HepG2 (cell line): ENCODE measurements around the gene SLC29A1. TPM values are rescaled to one million over a fixed set of nuclear protein-coding genes. Genes with fewer than 3 reads are reported as not detected.

Experiments used
- ARHGAP35 ChIP-seq: sonication (generic); formaldehyde crosslinking; IDR thresholded peaks from 2 replicates; pipeline ENCODE4 v1.9.0; 2022; ENCODE audit warnings: mild to moderate bottlenecking, inconsistent platforms, moderate library complexity, missing genetic modification reagents, borderline replicate concordance
- BCL6 ChIP-seq: IDR thresholded peaks from 2 replicates; pipeline ENCODE4 v1.6.1; 2016; ENCODE audit warnings: missing genetic modification reagents, missing compliant biosample characterization
- BORCS8-MEF2B ChIP-seq: sonication (generic); formaldehyde crosslinking; IDR thresholded peaks from 2 replicates; pipeline ENCODE4 v1.8.0; 2022; ENCODE audit warnings: mild to moderate bottlenecking, missing genetic modification reagents
- HNRNPK ChIP-seq: fragments of 200-400 bp; formaldehyde crosslinking; IDR thresholded peaks from 2 replicates; pipeline ENCODE4 v1.6.1; 2018; ENCODE audit warnings: low read length, low read depth, moderate library complexity, mild to moderate bottlenecking; ENCODE audit not compliant: poor library complexity, severe bottlenecking
- MBD4 ChIP-seq: IDR thresholded peaks from 2 replicates; pipeline ENCODE4 v1.6.1; 2012; ENCODE audit warnings: low read length, inconsistent platforms, borderline replicate concordance
- MIER2 ChIP-seq: IDR thresholded peaks from 2 replicates; pipeline ENCODE4 v1.6.1; 2016; ENCODE audit warnings: missing biosample characterization, missing genetic modification reagents
- MXI1 ChIP-seq: IDR thresholded peaks from 3 replicates; pipeline ENCODE4 v1.6.1; 2012; ENCODE audit warnings: low read depth, low read length, inconsistent platforms, borderline replicate concordance
- MYC ChIP-seq: sonication (generic); formaldehyde crosslinking; IDR thresholded peaks from 2 replicates; pipeline ENCODE4 v1.9.0; 2021; ENCODE audit warnings: missing genetic modification reagents, borderline replicate concordance
- NBN ChIP-seq: fragments of 450-650 bp; conservative IDR thresholded peaks from 2 replicates; pipeline ENCODE4 v1.6.1; 2017
- NCOA5 ChIP-seq: sonication (generic); formaldehyde crosslinking; IDR thresholded peaks from 2 replicates; pipeline ENCODE4 v1.4.0; 2020; ENCODE audit warnings: missing genetic modification reagents
- NFIC ChIP-seq: IDR thresholded peaks from 2 replicates; pipeline ENCODE4 v1.6.1; 2012; ENCODE audit warnings: mild to moderate bottlenecking, low read length, inconsistent platforms
- POLR2G ChIP-seq: fragments of 200-400 bp; formaldehyde crosslinking; IDR thresholded peaks from 2 replicates; pipeline ENCODE4 v1.6.1; 2018; ENCODE audit warnings: mild to moderate bottlenecking, low read depth, low read length, moderate library complexity
- RBM39 ChIP-seq: fragments of 200-400 bp; formaldehyde crosslinking; IDR thresholded peaks from one replicate; pipeline ENCODE4 v1.6.1; 2018; ENCODE audit warnings: antibody characterized with exemption, mild to moderate bottlenecking, low read depth, low read length; ENCODE audit not compliant: poor library complexity, severe bottlenecking
- RFX5 ChIP-seq: IDR thresholded peaks from 2 replicates; pipeline ENCODE4 v1.6.1; 2011; ENCODE audit warnings: low read depth, low read length, improper control_type of control experiment
- SALL1 ChIP-seq: sonication (generic); formaldehyde crosslinking; IDR thresholded peaks from 2 replicates; pipeline ENCODE4 v1.8.0; 2022; ENCODE audit warnings: mild to moderate bottlenecking, missing genetic modification reagents
- TCF7 ChIP-seq: sonication (generic); IDR thresholded peaks from 2 replicates; pipeline ENCODE4 v1.6.1; 2016; ENCODE audit warnings: antibody characterized with exemption, low read depth
- U2AF1 ChIP-seq: fragments of 200-400 bp; formaldehyde crosslinking; optimal IDR thresholded peaks from 2 replicates; pipeline ENCODE3; 2017; ENCODE audit warnings: mild to moderate bottlenecking, low read depth, low read length
- ZBTB8A ChIP-seq: sonication (generic); formaldehyde crosslinking; IDR thresholded peaks from 2 replicates; pipeline ENCODE4 v1.4.0; 2020; ENCODE audit warnings: mild to moderate bottlenecking, low read depth, missing genetic modification reagents, borderline replicate concordance
- ZFX ChIP-seq: sonication (generic); formaldehyde crosslinking; IDR thresholded peaks from 2 replicates; pipeline ENCODE4 v1.4.0; 2020; ENCODE audit warnings: mild to moderate bottlenecking, low read depth, missing genetic modification reagents, moderate library complexity
- ZNF17 ChIP-seq: sonication (generic); formaldehyde crosslinking; IDR thresholded peaks from 2 replicates; pipeline ENCODE4 v1.5.0; 2020; ENCODE audit warnings: mild to moderate bottlenecking, missing genetic modification reagents
- ZNF274 ChIP-seq: sonication (generic); formaldehyde crosslinking; IDR thresholded peaks from 2 replicates; pipeline ENCODE4 v1.5.1; 2020; ENCODE audit warnings: mild to moderate bottlenecking, missing genetic modification reagents
- ZNF33B ChIP-seq: sonication (generic); formaldehyde crosslinking; IDR thresholded peaks from 2 replicates; pipeline ENCODE4 v1.5.1; 2020; ENCODE audit warnings: mild to moderate bottlenecking, missing genetic modification reagents
- ZNF382 ChIP-seq: sonication (generic); formaldehyde crosslinking; IDR thresholded peaks from 2 replicates; pipeline ENCODE4 v1.5.0; 2020; ENCODE audit warnings: missing genetic modification reagents, mild to moderate bottlenecking, borderline replicate concordance
- ZNF530 ChIP-seq: sonication (generic); formaldehyde crosslinking; IDR thresholded peaks from 2 replicates; pipeline ENCODE4 v1.5.0; 2020; ENCODE audit warnings: low read depth, mild to moderate bottlenecking, missing genetic modification reagents
- ZNF567 ChIP-seq: sonication (generic); formaldehyde crosslinking; IDR thresholded peaks from 2 replicates; pipeline ENCODE4 v1.8.1; 2023; ENCODE audit warnings: mild to moderate bottlenecking, missing genetic modification reagents, borderline replicate concordance
- ZNF7 ChIP-seq: IDR thresholded peaks from 2 replicates; pipeline ENCODE4 v1.6.1; 2016; ENCODE audit warnings: missing biosample characterization, missing genetic modification reagents
- ZNF768 ChIP-seq: sonication (generic); formaldehyde crosslinking; IDR thresholded peaks from 2 replicates; pipeline ENCODE4 v1.4.0; 2020; ENCODE audit warnings: missing genetic modification reagents
- polyA plus RNA-seq, 8 experiments: library from polyadenylated mRNA; depleted of rRNA in 3 of 8; stranded (reverse) in 7 of 8; unstranded in 1 of 8; fragments of >200 nt; fragmentation: Illumina TruSeq in 4 of 8; extraction: Trizol in 4 of 8; gene quantifications; 2 replicates each; pipeline versions ENCODE4 v1.2.1 to v1.2.3, GENCODE V29; 2011 to 2016; ENCODE audit warnings: low read depth in 4 of 8, missing spikeins in 1 of 8, mixed read lengths in 1 of 8; ENCODE audit not compliant: insufficient read depth in 1 of 8
- total RNA-seq, 5 experiments: library from RNA; depleted of rRNA; stranded (reverse); fragments of >200 nt; fragmentation: Illumina TruSeq; extraction: Trizol; gene quantifications; 2 replicates each; pipeline ENCODE4 v1.2.3, GENCODE V29; 2016; ENCODE audit warnings: low read depth in 1 of 5
- TF ChIP-seq, protein P1 (sequence below): sonication (generic); formaldehyde crosslinking; IDR thresholded peaks from 2 replicates; pipeline ENCODE4 v1.4.0; 2020; ENCODE audit warnings: missing genetic modification reagents, borderline replicate concordance
- TF ChIP-seq, protein P2 (sequence below): IDR thresholded peaks from 2 replicates; pipeline ENCODE4 v1.6.1; 2012; ENCODE audit warnings: low read depth, low read length, improper control_type of control experiment

SLC29A1 gene
- total and polyA plus RNA-seq, 2 of the 13 experiments (the other 11 are each of a cell fraction or from before 2014, with no cell fraction given): 43.2 to 106 TPM

DNA sequence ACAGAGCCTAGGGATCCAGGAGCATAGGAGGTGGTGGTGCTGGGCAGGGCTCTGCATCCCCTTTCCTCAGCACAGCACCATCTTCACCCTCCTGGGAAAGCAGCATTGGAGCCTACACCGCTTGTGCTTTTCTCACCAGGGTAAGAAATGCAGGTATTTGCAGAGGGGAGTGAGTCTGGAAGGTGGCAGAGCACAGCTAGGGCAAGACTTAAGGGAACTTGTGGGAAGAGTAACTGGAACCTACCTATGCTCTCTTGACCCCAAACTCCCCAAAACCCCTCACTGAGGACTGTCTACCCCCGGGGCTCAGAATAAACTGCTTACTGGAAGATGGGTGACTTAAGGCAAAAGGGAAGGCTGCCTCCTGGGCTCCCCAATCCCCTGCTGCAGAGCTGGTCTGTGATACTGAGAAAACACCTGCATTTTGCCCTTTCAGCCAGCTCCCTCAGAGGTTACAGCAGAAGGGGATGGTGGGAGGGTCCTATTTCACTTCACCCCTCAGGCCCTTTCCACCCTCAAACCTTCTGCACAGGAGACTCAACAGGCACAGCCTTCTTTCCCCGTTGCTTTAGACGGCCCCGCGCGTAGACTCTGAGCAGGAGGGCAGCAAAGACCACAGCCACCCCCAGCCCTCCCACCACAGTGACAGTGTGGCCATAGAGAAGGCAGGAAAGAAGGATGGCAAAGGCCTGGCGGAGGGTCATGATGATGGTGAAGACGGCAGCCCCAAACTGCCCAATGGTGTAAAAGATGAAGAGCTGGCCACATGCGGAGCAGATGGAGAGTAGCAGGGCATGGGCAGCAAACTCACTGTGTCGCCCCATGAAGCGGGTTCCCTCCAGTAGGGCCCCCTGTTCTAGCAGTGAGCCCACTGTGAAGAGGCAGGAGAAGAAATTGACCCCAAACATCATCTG lies 31.1 kb downstream of the SLC29A1 start (continued):
- TF ChIP-seq RBM39: peak; percentile 68
- no peak for TF ChIP-seq HNRNPK
- no peak for TF ChIP-seq BORCS8-MEF2B
- no peak for TF ChIP-seq ARHGAP35
- peak; percentile 25; the same call in 1 of the 2 replicates for TF ChIP-seq MBD4
- no peak for TF ChIP-seq RFX5
- no peak for TF ChIP-seq ZNF567
- TF ChIP-seq NCOA5 (CRISPR knock-in tag): peak; percentile 83; the same call in 1 of the 2 replicates
- TF ChIP-seq, protein P1, sequence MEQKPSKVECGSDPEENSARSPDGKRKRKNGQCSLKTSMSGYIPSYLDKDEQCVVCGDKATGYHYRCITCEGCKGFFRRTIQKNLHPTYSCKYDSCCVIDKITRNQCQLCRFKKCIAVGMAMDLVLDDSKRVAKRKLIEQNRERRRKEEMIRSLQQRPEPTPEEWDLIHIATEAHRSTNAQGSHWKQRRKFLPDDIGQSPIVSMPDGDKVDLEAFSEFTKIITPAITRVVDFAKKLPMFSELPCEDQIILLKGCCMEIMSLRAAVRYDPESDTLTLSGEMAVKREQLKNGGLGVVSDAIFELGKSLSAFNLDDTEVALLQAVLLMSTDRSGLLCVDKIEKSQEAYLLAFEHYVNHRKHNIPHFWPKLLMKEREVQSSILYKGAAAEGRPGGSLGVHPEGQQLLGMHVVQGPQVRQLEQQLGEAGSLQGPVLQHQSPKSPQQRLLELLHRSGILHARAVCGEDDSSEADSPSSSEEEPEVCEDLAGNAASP: no peak
- TF ChIP-seq ZNF382 (CRISPR knock-in tag): no peak
- TF ChIP-seq TCF7: no peak
- TF ChIP-seq SALL1 (CRISPR knock-in tag): no peak
- no peak for TF ChIP-seq BCL6 (CRISPR knock-in tag)
- peak; percentile 73 for TF ChIP-seq POLR2G
- no peak for TF ChIP-seq NFIC
- no peak for TF ChIP-seq U2AF1
- TF ChIP-seq ZNF17 (CRISPR knock-in tag): no peak
- TF ChIP-seq MIER2 (CRISPR knock-in tag): no peak
- TF ChIP-seq ZNF530 (CRISPR knock-in tag): no peak
- no peak for TF ChIP-seq ZNF7 (CRISPR knock-in tag)
- TF ChIP-seq NBN: no peak
- TF ChIP-seq, protein P2, sequence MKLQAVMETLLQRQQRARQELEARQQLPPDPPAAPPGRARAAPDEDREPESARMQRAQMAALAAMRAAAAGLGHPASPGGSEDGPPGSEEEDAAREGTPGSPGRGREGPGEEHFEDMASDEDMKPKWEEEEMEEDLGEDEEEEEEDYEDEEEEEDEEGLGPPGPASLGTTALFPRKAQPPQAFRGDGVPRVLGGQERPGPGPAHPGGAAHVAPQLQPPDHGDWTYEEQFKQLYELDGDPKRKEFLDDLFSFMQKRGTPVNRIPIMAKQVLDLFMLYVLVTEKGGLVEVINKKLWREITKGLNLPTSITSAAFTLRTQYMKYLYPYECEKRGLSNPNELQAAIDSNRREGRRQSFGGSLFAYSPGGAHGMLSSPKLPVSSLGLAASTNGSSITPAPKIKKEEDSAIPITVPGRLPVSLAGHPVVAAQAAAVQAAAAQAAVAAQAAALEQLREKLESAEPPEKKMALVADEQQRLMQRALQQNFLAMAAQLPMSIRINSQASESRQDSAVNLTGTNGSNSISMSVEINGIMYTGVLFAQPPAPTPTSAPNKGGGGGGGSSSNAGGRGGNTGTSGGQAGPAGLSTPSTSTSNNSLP: no peak
- TF ChIP-seq ZFX (CRISPR knock-in tag): no peak
- no peak for TF ChIP-seq MXI1
- TF ChIP-seq ZNF274: no peak
- no peak for TF ChIP-seq ZBTB8A
- TF ChIP-seq MYC (CRISPR knock-in tag): no peak
- TF ChIP-seq ZNF768 (CRISPR knock-in tag): no peak
- peak; percentile 63; the same call in 1 of the 2 replicates for TF ChIP-seq ZNF33B (CRISPR knock-in tag)
